Esophagus (tissue), 2 donors: ENCODE measurements around the gene WIPF2. TPM values are rescaled to one million over a fixed set of nuclear protein-coding genes. Genes with fewer than 3 reads are reported as not detected.

ENCODE experiments used
- H3K27ac ChIP-seq, 2 donors: one replicate each; pipeline ENCODE4 v1.5.1; 2013; ENCODE audit warnings: low read depth in 2 of 2, mild to moderate bottlenecking in 2 of 2, inconsistent platforms in 1 of 2, low read length in 1 of 2, moderate library complexity in 1 of 2
- H3K27me3 ChIP-seq, 2 donors: one replicate each; pipeline ENCODE4 v1.6.1; 2013; ENCODE audit warnings: low read length in 2 of 2, control low read depth in 1 of 2, mild to moderate bottlenecking in 1 of 2; ENCODE audit not compliant: insufficient read depth in 2 of 2, control insufficient read depth in 1 of 2
- H3K36me3 ChIP-seq, 2 donors: one replicate each; pipeline ENCODE4 v1.6.1; 2013; ENCODE audit warnings: low read length in 1 of 2; ENCODE audit not compliant: control insufficient read depth in 2 of 2, insufficient read depth in 2 of 2
- H3K4me1 ChIP-seq, 2 donors: one replicate each; pipeline ENCODE4 v1.6.1; 2013; ENCODE audit warnings: low read length in 1 of 2; ENCODE audit not compliant: control insufficient read depth in 2 of 2, insufficient read depth in 2 of 2
- H3K4me3 ChIP-seq, 2 donors: one replicate each; pipeline ENCODE4 v1.5.1; 2013; ENCODE audit warnings: low read length in 2 of 2, mild to moderate bottlenecking in 2 of 2, low read depth in 1 of 2, moderate library complexity in 1 of 2
- H3K9me3 ChIP-seq, 2 donors: one replicate each; pipeline ENCODE4 v1.6.1; 2013; ENCODE audit warnings: mild to moderate bottlenecking in 2 of 2, low read depth in 1 of 2, low read length in 1 of 2, moderate library complexity in 1 of 2; ENCODE audit not compliant: control insufficient read depth in 2 of 2, insufficient read depth in 1 of 2
- WGBS, 2 donors: extraction: QIAGEN DNeasy Blood & Tissue Kit; methylation state at CpG; one replicate each; pipeline ENCODE4 v1.1.7; 2013; 5-methylcytosine and 5-hydroxymethylcytosine counted together
- polyA plus RNA-seq, 2 donors: library from polyadenylated mRNA; stranded (reverse); fragments of 200-250 nt; gene quantifications; one replicate each; pipeline ENCODE4 v1.2.3, GENCODE V29; 2013
- donor health status: healthy with polysubstance abuse.
- donor health status: Bipolar disorder and iron deficiency.

The WIPF2 gene
- polyA plus RNA-seq, 2 donors = 9.1 to 15.3 TPM

DNA sequence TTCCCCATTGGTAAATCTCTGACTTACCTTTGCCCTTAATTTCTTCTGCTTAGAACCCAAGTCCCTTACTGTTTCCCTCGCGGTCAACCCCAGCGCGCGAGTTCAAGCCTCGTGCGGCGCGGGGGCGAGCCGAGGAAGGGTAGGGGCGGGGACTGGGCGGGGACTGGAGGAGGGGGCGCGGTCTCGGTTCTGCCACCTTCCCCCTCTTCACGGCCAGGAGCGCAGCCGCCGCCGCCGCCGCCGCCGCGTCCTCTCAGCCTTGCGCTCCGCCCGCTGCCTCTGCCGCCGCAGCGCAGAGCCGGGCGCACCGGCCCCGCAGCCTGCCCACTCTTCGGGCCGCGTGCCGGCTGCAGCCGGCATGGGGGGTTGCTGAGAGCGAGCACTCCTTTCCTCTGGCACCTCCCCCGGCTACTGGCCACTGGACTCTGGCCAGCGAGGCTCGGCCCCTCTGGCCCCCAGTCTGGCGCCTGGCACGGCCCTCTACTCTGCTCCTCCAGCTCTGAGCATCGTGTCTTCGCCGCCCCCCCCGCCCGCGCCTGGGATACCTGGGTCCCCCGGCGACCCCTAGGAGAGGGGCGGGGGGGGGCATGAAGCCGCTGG lies 41.7 kb upstream of the WIPF2 start, which contains the start of gene RAPGEFL1:
RAPGEFL1 (plus strand) TSS at position 196 of the 600 bp plus-strand sequence; CDS start at position 588, 392 bp downstream.
- 0 to 2% methylated on average over 35 to 57 of the region's 57 CpGs for WGBS, 2 donors
- Histone ChIP-seq H3K27ac (peak within 1 kb of the TSS; percentile 97 to 98), H3K4me1 (peaks cover 3 to 6% of the 10 kb centered on the region in 2 donors), H3K9me3 (no peaks in the 10 kb centered on the region), H3K27me3 (no peaks in the 10 kb centered on the region), H3K36me3 (peaks cover 0 to 2% of the 10 kb centered on the region in 2 donors), H3K4me3 (peak within 1 kb of the TSS; percentile 80 to 85)

DNA sequence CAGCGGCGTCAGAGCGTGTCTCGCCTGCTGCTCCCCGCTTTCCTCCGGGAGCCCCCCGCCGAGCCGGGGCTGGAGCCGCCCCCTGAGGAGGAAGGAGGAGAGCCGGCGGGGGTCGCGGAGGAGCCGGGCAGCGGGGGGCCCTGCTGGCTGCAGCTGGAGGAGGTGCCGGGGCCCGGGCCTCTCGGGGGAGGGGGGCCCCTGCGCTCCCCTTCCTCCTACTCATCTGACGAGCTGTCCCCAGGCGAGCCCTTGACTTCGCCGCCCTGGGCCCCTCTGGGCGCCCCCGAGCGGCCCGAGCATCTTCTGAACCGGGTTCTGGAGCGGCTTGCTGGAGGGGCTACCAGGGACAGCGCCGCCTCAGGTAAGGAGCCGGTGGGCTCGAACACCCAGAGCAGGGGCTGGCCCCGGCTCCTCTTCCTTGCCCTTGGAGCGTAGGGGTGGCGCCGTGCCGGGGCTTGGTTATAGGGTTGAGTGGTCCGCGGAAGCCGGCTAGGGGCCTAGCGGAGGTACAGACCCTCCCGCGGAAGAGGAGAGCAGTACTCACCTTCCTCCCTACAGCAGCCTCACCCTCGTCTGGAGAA lies 41.0 kb upstream of the WIPF2 start:
- Histone ChIP-seq H3K4me3 (peak overlapping the region; percentile 80 to 85), H3K36me3 (peaks cover 0 to 2% of the 10 kb centered on the region in 2 donors), H3K27ac (peak overlapping the region; percentile 97 to 98), H3K4me1 (peaks cover 3 to 6% of the 10 kb centered on the region in 2 donors), H3K27me3 (no peaks in the 10 kb centered on the region), H3K9me3 (no peaks in the 10 kb centered on the region)
- 26 to 29% methylated on average over 24 to 46 of the region's 46 CpGs for WGBS, 2 donors

DNA sequence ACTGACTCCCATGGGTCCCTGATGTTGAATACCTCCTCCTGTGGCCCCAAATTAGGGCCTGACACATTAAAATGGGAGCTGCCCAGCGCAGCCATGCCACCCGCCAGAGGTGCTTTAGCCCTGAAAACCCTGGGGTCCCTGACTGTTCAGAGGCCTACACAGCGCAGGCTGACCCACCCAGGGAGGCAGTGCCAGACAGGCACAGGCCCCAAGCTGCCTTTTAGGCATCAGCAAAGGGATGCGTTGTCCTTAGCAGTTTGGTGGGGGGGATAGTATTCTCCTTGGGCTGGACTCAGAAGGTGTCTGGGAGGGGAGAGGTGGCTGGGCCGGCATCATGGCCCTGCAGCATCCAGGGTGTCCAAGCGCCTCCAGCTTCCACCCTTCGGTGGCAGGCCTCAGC lies 40.4 kb upstream of the WIPF2 start:
- peak overlapping the region; percentile 97 to 98 for H3K27ac ChIP-seq
- H3K4me3 ChIP-seq = peak overlapping the region; percentile 80 to 85
- no peaks in the 10 kb centered on the region for H3K9me3 ChIP-seq
- H3K36me3 ChIP-seq = peaks cover 0 to 2% of the 10 kb centered on the region in 2 donors
- peaks cover 3 to 6% of the 10 kb centered on the region in 2 donors for H3K4me1 ChIP-seq
- 58 to 65% methylated on average over 6 to 7 of the region's 7 CpGs for WGBS, 2 donors
- no peaks in the 10 kb centered on the region for H3K27me3 ChIP-seq

DNA sequence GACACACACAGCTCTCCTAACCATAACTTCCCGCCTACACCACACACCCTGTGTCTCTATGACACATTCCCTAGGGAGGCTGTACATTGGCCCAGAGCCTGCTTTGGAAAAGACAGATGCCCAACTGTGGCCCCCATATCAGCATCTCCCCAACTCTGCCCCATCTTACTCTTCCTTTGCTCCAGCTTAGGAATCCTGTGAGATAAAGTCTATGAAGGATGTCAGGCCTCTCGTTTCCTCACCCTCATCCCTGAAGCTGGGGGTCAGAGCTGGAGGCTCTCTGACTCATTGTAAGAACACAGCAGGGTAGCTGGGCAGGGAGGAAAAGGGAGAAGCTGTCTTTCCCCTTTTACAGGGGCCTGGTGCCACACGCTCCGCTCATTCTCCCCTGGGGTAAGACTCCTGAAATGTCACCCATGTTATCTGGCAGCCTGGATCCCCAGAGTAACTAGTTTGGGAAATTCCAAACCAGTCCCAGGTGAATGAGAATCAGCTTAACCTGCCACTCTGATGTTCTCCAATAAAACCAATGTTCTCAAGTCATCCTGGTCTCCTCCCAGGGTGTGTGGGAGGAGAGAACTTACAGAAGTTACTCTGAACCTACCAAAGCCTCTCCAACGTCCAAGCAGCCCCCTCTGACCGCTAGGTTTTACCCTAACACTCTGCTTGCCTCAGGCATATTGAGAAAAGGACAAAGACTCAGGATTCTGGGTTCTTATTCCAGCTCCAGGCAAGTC lies 39.0 kb upstream of the WIPF2 start:
- Histone ChIP-seq H3K4me1 (peaks cover 3 to 12% of the 10 kb centered on the region in 2 donors), H3K36me3 (peaks cover 0 to 7% of the 10 kb centered on the region in 2 donors), H3K4me3 (peak overlapping the region; percentile 14 to 85), H3K27ac (peak overlapping the region; percentile 97 to 100), H3K9me3 (no peaks in the 10 kb centered on the region), H3K27me3 (no peaks in the 10 kb centered on the region)
- WGBS, 2 donors = 44 to 62% methylated on average over 6 of the region's 6 CpGs

DNA sequence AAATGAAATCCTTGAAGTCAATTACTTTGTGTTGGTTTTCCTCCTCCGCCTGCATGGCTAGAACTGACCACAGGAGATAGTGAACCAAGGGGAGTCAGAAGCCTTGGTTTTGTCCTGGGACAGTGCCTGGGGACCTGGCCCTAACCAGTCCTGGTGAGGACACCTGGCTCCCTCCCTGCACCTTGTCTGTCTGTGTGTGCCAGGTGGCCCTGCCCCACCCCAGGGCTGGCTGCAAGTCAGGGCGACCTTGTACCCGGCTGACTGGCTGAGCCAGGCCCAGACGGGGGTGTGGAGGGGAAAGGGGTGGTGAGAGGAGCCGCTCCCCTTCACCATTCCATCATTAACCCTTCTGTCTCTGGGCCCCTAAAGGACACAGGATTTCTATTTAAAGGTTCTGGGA lies 38.4 kb upstream of the WIPF2 start:
- H3K27ac ChIP-seq = peak overlapping the region; percentile 97 to 100
- peak overlapping the region; percentile 14 to 85 for H3K4me3 ChIP-seq
- peaks cover 3 to 14% of the 10 kb centered on the region in 2 donors for H3K4me1 ChIP-seq
- peaks cover 0 to 7% of the 10 kb centered on the region in 2 donors for H3K36me3 ChIP-seq
- WGBS, 2 donors = 27 to 30% methylated on average over 5 of the region's 5 CpGs
- no peaks in the 10 kb centered on the region for H3K27me3 ChIP-seq
- H3K9me3 ChIP-seq = no peaks in the 10 kb centered on the region

DNA sequence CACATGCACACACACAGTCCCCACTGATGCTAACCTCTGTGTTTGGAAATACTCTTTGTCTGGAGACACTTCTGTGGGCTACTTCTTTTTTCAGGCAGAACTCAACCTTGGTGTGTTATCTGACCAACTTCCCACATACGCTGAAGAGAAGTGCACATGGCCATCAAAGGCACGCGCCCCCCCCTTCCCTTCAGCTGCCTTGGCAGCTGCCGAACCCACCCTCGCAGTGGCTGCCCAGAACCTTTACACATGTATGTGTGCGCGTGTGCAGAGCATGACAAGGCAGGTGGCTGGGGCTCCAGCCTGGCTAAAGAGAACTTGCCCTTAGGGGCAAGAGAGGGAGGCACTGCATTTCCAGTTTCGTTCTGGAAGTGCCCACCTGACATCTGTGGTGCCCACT lies 37.9 kb upstream of the WIPF2 start:
- peaks cover 3 to 14% of the 10 kb centered on the region in 2 donors for H3K4me1 ChIP-seq

DNA sequence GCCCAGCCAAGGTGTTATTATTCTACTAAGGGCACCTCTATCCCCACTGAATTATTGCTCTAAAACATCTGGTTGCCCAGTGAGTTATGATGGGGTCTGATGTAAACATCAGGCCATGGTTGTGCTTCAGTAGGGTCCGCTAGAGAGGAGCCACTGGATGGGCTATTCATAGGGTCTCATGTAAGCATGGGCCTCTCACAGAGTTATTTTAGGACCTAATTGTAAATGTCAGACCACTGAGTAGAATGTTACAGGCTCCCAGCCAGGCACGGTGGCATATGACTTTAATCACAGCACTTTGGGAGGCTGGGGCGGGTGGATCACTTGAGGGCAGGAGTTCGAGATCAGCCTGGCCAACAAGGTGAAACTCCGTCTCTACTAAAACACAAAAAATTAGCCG lies 36.5 kb upstream of the WIPF2 start:
- Histone ChIP-seq H3K36me3 (peaks cover 0 to 8% of the 10 kb centered on the region in 2 donors), H3K27ac (peak overlapping the region in 1 of 2 donors; percentile 27), H3K9me3 (no peaks in the 10 kb centered on the region), H3K4me3 (no peak overlapping the region), H3K27me3 (no peaks in the 10 kb centered on the region), H3K4me1 (peaks cover 3 to 10% of the 10 kb centered on the region in 2 donors)
- 82 to 85% methylated on average over 6 of the region's 6 CpGs for WGBS, 2 donors

More for the DNA sequence above, 37.9 kb upstream of the WIPF2 start:
- Histone ChIP-seq H3K27me3 (no peaks in the 10 kb centered on the region), H3K36me3 (peaks cover 0 to 5% of the 10 kb centered on the region in 2 donors), H3K9me3 (no peaks in the 10 kb centered on the region), H3K4me3 (peak overlapping the region in 1 of 2 donors; percentile 12), H3K27ac (peak overlapping the region; percentile 74 to 100)
- WGBS, 2 donors = 45 to 63% methylated on average over 8 of the region's 8 CpGs

DNA sequence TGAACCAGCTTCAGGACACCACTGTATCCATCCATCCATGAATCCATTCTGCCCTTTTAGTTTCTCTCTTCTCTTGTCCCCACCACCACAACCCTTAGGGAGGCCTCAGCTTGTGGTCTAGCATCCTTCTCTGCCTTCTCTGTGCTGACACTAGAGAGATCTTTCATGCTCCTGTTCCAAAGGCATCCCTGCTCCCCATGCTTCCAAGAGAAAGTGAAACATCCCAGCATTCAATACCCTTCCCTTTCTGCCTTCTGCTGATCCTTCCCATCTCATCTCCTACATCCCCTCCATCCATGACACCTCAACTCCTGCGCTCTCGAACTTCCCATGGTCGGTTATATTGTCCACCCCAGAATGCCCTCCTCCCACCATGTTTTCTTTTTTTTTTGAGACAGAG lies 31.9 kb upstream of the WIPF2 start:
- Histone ChIP-seq H3K9me3 (no peaks in the 10 kb centered on the region), H3K4me3 (no peak overlapping the region), H3K36me3 (peaks cover 6 to 22% of the 10 kb centered on the region in 2 donors), H3K27me3 (no peaks in the 10 kb centered on the region), H3K4me1 (peaks cover 2 to 15% of the 10 kb centered on the region in 2 donors), H3K27ac (no peak overlapping the region)
- 89 to 94% methylated on average over 3 of the region's 3 CpGs for WGBS, 2 donors

DNA sequence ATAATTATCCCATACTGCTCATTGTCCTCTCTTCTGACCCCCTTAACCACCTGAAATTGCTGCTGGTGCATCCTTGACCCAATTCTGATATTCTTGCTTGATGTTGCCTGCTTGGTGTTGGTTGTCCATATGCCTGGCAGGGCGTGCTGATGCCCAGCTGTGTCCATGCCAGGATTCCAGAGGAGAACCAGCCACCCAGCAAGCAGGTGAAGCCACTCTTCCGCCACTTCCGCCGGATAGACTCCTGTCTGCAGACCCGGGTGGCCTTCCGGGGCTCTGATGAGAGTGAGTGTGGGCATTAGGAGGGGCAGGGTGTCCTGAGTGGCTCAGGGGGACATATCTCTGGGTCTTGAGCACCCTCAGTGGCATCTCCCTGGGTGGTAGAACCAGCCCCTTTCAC lies 30.4 kb upstream of the WIPF2 start:
- Histone ChIP-seq H3K9me3 (no peaks in the 10 kb centered on the region), H3K36me3 (peaks cover 6 to 33% of the 10 kb centered on the region in 2 donors), H3K27me3 (no peaks in the 10 kb centered on the region), H3K4me3 (no peak overlapping the region), H3K27ac (no peak overlapping the region), H3K4me1 (peaks cover 2 to 15% of the 10 kb centered on the region in 2 donors)
- WGBS, 2 donors = 93 to 94% methylated on average over 6 of the region's 6 CpGs
